HG03139 (cell line): ENCODE results near the gene STAM2.

Experiments
- ATAC-seq: cut with Tn5 transposase; IDR thresholded peaks from one replicate; pipeline ENCODE4 v1.9.1; 2021; ENCODE audit not compliant: unreplicated experiment

STAM2 gene

GRCh38 chr2:152075461-152076050, 100.0 kb downstream of the STAM2 start:
- no peak for ATAC-seq

- ATAC-seq: no peak
Measured at GRCh38 chr2:152072011-152072410, 103.6 kb downstream of the STAM2 start.

GRCh38 chr2:152071518-152071917, 104.0 kb downstream of the STAM2 start:
- ATAC-seq: no peak

- ATAC-seq: no peak
Measured at GRCh38 chr2:152071092-152071491, 104.5 kb downstream of the STAM2 start.

GRCh38 chr2:152068226-152068625, 107.3 kb downstream of the STAM2 start:
- ATAC-seq: no peak

- ATAC-seq: no peak
Measured at GRCh38 chr2:152067823-152068222, 107.7 kb downstream of the STAM2 start.
